Fibroblast of skin of right quadriceps (primary cell): ENCODE measurements around the gene STIM2.

Experiments used
- DNase-seq: peaks from one replicate; pipeline ENCODE4 v3.0.0-alpha.2; 2013

Gene STIM2

GRCh38 chr4:26837993-26838842 is 22.4 kb upstream of the STIM2 start:
- no peak for DNase-seq

GRCh38 chr4:26839016-26839415 is 21.6 kb upstream of the STIM2 start:
- peak; percentile 23 for DNase-seq

GRCh38 chr4:26839534-26839951 is 21.1 kb upstream of the STIM2 start:
- DNase-seq, result peak; percentile 72

GRCh38 chr4:26840786-26841185 is 19.9 kb upstream of the STIM2 start:
- DNase-seq, result no peak

GRCh38 chr4:26842911-26843310 is 17.7 kb upstream of the STIM2 start:
- no peak for DNase-seq

- DNase-seq, result no peak
These were observed 10.1 kb upstream of the STIM2 start for GRCh38 chr4:26850528-26850927.

GRCh38 chr4:26851129-26851528 is 9.5 kb upstream of the STIM2 start:
- no peak for DNase-seq

GRCh38 chr4:26854701-26855100 is 5.9 kb upstream of the STIM2 start:
- no peak for DNase-seq

- no peak for DNase-seq
These were observed 3.7 kb upstream of the STIM2 start for GRCh38 chr4:26856906-26857277.

GRCh38 chr4:26857278-26858034 is 3.2 kb upstream of the STIM2 start:
- peak; percentile 80 for DNase-seq

GRCh38 chr4:26858035-26858918 is 2.4 kb upstream of the STIM2 start:
- no peak for DNase-seq

- no peak for DNase-seq
These were observed 1.7 kb upstream of the STIM2 start for GRCh38 chr4:26858947-26859401.

GRCh38 chr4:26859762-26860156 is 882 bp upstream of the STIM2 start:
- DNase-seq, result no peak

GRCh38 chr4:26860922-26861433 is 337 bp downstream of the STIM2 start:
- DNase-seq, result peak; percentile 60

GRCh38 chr4:26861434-26862186 is 969 bp downstream of the STIM2 start:
- DNase-seq, result peak; percentile 62

GRCh38 chr4:26862381-26862915 is 1.8 kb downstream of the STIM2 start:
- no peak for DNase-seq

GRCh38 chr4:26863512-26863911 is 2.9 kb downstream of the STIM2 start:
- DNase-seq, result no peak

GRCh38 chr4:26864899-26865298 is 4.3 kb downstream of the STIM2 start:
- DNase-seq, result no peak

GRCh38 chr4:26866203-26866602 is 5.6 kb downstream of the STIM2 start:
- no peak for DNase-seq

- no peak for DNase-seq
These were observed 6.1 kb downstream of the STIM2 start for GRCh38 chr4:26866781-26867180.

GRCh38 chr4:26867914-26868684 is 7.5 kb downstream of the STIM2 start:
- DNase-seq, result no peak
